Measurements from ENCODE around the gene UBE2E1.

GRCh38 chr3:23819599-23820360 lies 14.0 kb downstream of the UBE2E1 start:
- TF ChIP-seq EZH2phosphoT487 (IDR thresholded peaks at IDR 0.05; ENCODE audit: insufficient read depth, low read depth) (no peak), EZH2 (IDR thresholded peaks at IDR 0.05; ENCODE audit: insufficient read depth, poor library complexity, severe bottlenecking) (no peak)

All from GM23248 (cell line).